ENCODE measurements around the gene DDX3X. TPM values are rescaled to one million over a fixed set of nuclear protein-coding genes. Genes with fewer than 3 reads are reported as not detected.

Gene DDX3X
- total RNA-seq, 1 donor from 2014 or later: 242 TPM

GRCh38 chrX:41373989-41374606 lies 40.1 kb downstream of the DDX3X start:
- FAIRE-seq (no peak), DNase-seq (ENCODE audit: low read depth) (no peak)
- Histone ChIP-seq H3K4me2 (ENCODE audit: low read length) (no peak overlapping the region), H3K4me1 (ENCODE audit: insufficient read depth, low read length) (no peaks in the 10 kb centered on the region), H4K20me1 (ENCODE audit: insufficient read depth, low read length) (no peaks in the 10 kb centered on the region), H3K9me3 (ENCODE audit: insufficient read depth, low read depth, low read length) (no peaks in the 10 kb centered on the region), H3K79me2 (ENCODE audit: insufficient read depth, low read length) (no peaks in the 10 kb centered on the region), H3K9ac (ENCODE audit: low read length) (no peak overlapping the region), H3K27ac (ENCODE audit: low read depth, low read length) (no peak overlapping the region), H2AFZ (ENCODE audit: low read depth, low read length) (no peak overlapping the region), H3K36me3 (ENCODE audit: insufficient read depth, low read length) (no peaks in the 10 kb centered on the region), H3K27me3 (ENCODE audit: insufficient read depth, low read length) (no peaks in the 10 kb centered on the region), H3K4me3 (ENCODE audit: insufficient read depth, low read depth, low read length) (no peak overlapping the region)
- H3K27me3 Mint-ChIP-seq (ENCODE audit: low read depth, unreplicated experiment): no peaks in the 10 kb centered on the region
- no peaks in the 10 kb centered on the region for H3K36me3 Mint-ChIP-seq (ENCODE audit: low read depth, unreplicated experiment)
- no peak overlapping the region for H3K4me3 Mint-ChIP-seq (ENCODE audit: unreplicated experiment)
- no peaks in the 10 kb centered on the region for H3K9me3 Mint-ChIP-seq (ENCODE audit: unreplicated experiment)
- no peaks in the 10 kb centered on the region for H3K4me1 Mint-ChIP-seq (ENCODE audit: low read depth, unreplicated experiment)
- H3K27ac Mint-ChIP-seq (ENCODE audit: unreplicated experiment): no peak overlapping the region
- TF ChIP-seq EZH2 (IDR thresholded peaks at IDR 0.05; ENCODE audit: insufficient read depth, low read length) (no peak), CTCF (IDR thresholded peaks at IDR 0.05; ENCODE audit: insufficient read depth, low read depth, low read length) (no peak)

GRCh38 chrX:41377624-41378023 lies 43.7 kb downstream of the DDX3X start:
- TF ChIP-seq EZH2 (IDR thresholded peaks at IDR 0.05; ENCODE audit: insufficient read depth, low read length): no peak
- no peak for TF ChIP-seq CTCF (IDR thresholded peaks at IDR 0.05; ENCODE audit: insufficient read depth, low read depth, low read length)
- Histone ChIP-seq H3K4me3 (ENCODE audit: insufficient read depth, low read depth, low read length) (no peak overlapping the region), H2AFZ (ENCODE audit: low read depth, low read length) (no peak overlapping the region), H3K4me1 (ENCODE audit: insufficient read depth, low read length) (peaks cover under 1% of the 10 kb centered on the region), H3K4me2 (ENCODE audit: low read length) (no peak overlapping the region), H3K36me3 (ENCODE audit: insufficient read depth, low read length) (no peaks in the 10 kb centered on the region), H3K79me2 (ENCODE audit: insufficient read depth, low read length) (no peaks in the 10 kb centered on the region), H3K27ac (ENCODE audit: low read depth, low read length) (no peak overlapping the region), H4K20me1 (ENCODE audit: insufficient read depth, low read length) (no peaks in the 10 kb centered on the region), H3K9ac (ENCODE audit: low read length) (no peak overlapping the region), H3K9me3 (ENCODE audit: insufficient read depth, low read depth, low read length) (no peaks in the 10 kb centered on the region), H3K27me3 (ENCODE audit: insufficient read depth, low read length) (no peaks in the 10 kb centered on the region)
- H3K27me3 Mint-ChIP-seq (ENCODE audit: low read depth, unreplicated experiment): no peaks in the 10 kb centered on the region
- no peaks in the 10 kb centered on the region for H3K36me3 Mint-ChIP-seq (ENCODE audit: low read depth, unreplicated experiment)
- no peak for FAIRE-seq
- peak; percentile 10 for DNase-seq (ENCODE audit: low read depth)
- H3K9me3 Mint-ChIP-seq (ENCODE audit: unreplicated experiment): no peaks in the 10 kb centered on the region
- no peak overlapping the region for H3K27ac Mint-ChIP-seq (ENCODE audit: unreplicated experiment)
- peaks cover 3% of the 10 kb centered on the region for H3K4me1 Mint-ChIP-seq (ENCODE audit: low read depth, unreplicated experiment)
- no peak overlapping the region for H3K4me3 Mint-ChIP-seq (ENCODE audit: unreplicated experiment)

- Mint-ChIP-seq H3K36me3 (ENCODE audit: low read depth, unreplicated experiment) (no peaks in the 10 kb centered on the region), H3K9me3 (ENCODE audit: unreplicated experiment) (no peaks in the 10 kb centered on the region), H3K27ac (ENCODE audit: unreplicated experiment) (no peak overlapping the region)
Observed at GRCh38 chrX:41381685-41382084, 47.7 kb downstream of the DDX3X start.

More at GRCh38 chrX:41381685-41382084, 47.7 kb downstream of the DDX3X start:
- no peaks in the 10 kb centered on the region for H3K79me2 ChIP-seq (ENCODE audit: insufficient read depth, low read length)
- Mint-ChIP-seq H3K4me3 (ENCODE audit: unreplicated experiment) (no peak overlapping the region), H3K27me3 (ENCODE audit: low read depth, unreplicated experiment) (no peaks in the 10 kb centered on the region), H3K4me1 (ENCODE audit: low read depth, unreplicated experiment) (peaks cover 5% of the 10 kb centered on the region)
- peak; percentile 69 for FAIRE-seq
- no peak overlapping the region for H3K4me2 ChIP-seq (ENCODE audit: low read length)
- no peak overlapping the region for H3K4me3 ChIP-seq (ENCODE audit: insufficient read depth, low read depth, low read length)
- H3K9me3 ChIP-seq (ENCODE audit: insufficient read depth, low read depth, low read length): no peaks in the 10 kb centered on the region
- no peaks in the 10 kb centered on the region for H4K20me1 ChIP-seq (ENCODE audit: insufficient read depth, low read length)
- H3K9ac ChIP-seq (ENCODE audit: low read length): no peak overlapping the region
- peak; percentile 68 for DNase-seq (ENCODE audit: low read depth)
- no peak overlapping the region for H2AFZ ChIP-seq (ENCODE audit: low read depth, low read length)
- peaks cover 13% of the 10 kb centered on the region for H3K4me1 ChIP-seq (ENCODE audit: insufficient read depth, low read length)
- H3K27me3 ChIP-seq (ENCODE audit: insufficient read depth, low read length): no peaks in the 10 kb centered on the region
- no peaks in the 10 kb centered on the region for H3K36me3 ChIP-seq (ENCODE audit: insufficient read depth, low read length)
- H3K27ac ChIP-seq (ENCODE audit: low read depth, low read length): peak overlapping the region; percentile 26
- TF ChIP-seq CTCF (IDR thresholded peaks at IDR 0.05; ENCODE audit: insufficient read depth, low read depth, low read length): no peak
- TF ChIP-seq EZH2 (IDR thresholded peaks at IDR 0.05; ENCODE audit: insufficient read depth, low read length): no peak

Measured in astrocyte (in vitro differentiated cells and primary cell).